BJ (cell line): ENCODE results near the gene MAFB. TPM values are rescaled to one million over a fixed set of nuclear protein-coding genes. Genes with fewer than 3 reads are reported as not detected.

Source experiments
- CTCF ChIA-PET: fragments of 350-600 bp; formaldehyde crosslinking; extraction: SDS; loops from one replicate; lab custom pipeline; 2021; ENCODE audit warnings: antibody characterized with exemption, inconsistent platforms; lab: Yijun Ruan, JAX
- POLR2A ChIA-PET: fragments of 300-600 bp; sonication (Branson Sonifier 250); formaldehyde crosslinking; extraction: SDS; loops from one replicate; lab custom pipeline; 2021; ENCODE audit warnings: antibody characterized with exemption; lab: Charles Lee
- DNase-seq: peaks from one replicate; pipeline ENCODE4 v3.0.0-alpha.2; 2011; ENCODE audit warnings: low read depth
- H3K27me3 ChIP-seq: 2 replicates; pipeline ENCODE4 v1.6.0; 2011; ENCODE audit warnings: low read length; ENCODE audit not compliant: control insufficient read depth, insufficient read depth
- H3K36me3 ChIP-seq: 2 replicates; pipeline ENCODE4 v1.5.1; 2011; ENCODE audit warnings: low read length; ENCODE audit not compliant: control insufficient read depth, insufficient read depth
- H3K4me3 ChIP-seq: 2 replicates; pipeline ENCODE4 v1.5.1; 2011; ENCODE audit warnings: low read depth, mild to moderate bottlenecking, control low read depth, low read length
- CTCF ChIP-seq: IDR thresholded peaks from 2 replicates; pipeline ENCODE4 v1.5.1; 2011; ENCODE audit warnings: low read depth, mild to moderate bottlenecking, control low read depth, inconsistent platforms, low read length, moderate library complexity; ENCODE audit not compliant: insufficient read depth
- polyA plus RNA-seq: library from polyadenylated mRNA; depleted of rRNA; stranded (reverse); fragments of >200 nt; gene quantifications from 2 replicates; pipeline ENCODE4 v1.2.3, GENCODE V29; 2011

The MAFB gene
- polyA plus RNA-seq, 1 experiment: 0.06 TPM

- Histone ChIP-seq H3K27me3 (peaks cover 26% of the 10 kb centered on the region), H3K36me3 (no peaks in the 10 kb centered on the region), H3K4me3 (no peak overlapping the region)
- ChIA-PET CTCF (interaction anchor here (0.7 to 3.2 kb wide), 15 partner anchors 10 to 1424 kb away, joined by 3 to 26 read pairs (median 4); no protein-coding TSS in a partner anchor), POLR2A (no interaction called here)
- no peak for DNase-seq
- no peak for TF ChIP-seq CTCF
Measured at GRCh38 chr20:40690836-40691565, 2.0 kb upstream of the MAFB start.

GRCh38 chr20:40689943-40690835, 1.2 kb upstream of the MAFB start:
- Histone ChIP-seq H3K27me3 (peaks cover 26% of the 10 kb centered on the region), H3K4me3 (peak overlapping the region; percentile 52), H3K36me3 (no peaks in the 10 kb centered on the region)
- DNase-seq: no peak
- CTCF ChIA-PET: interaction anchor here (0.5 to 3.2 kb wide), 22 partner anchors 9 to 1423 kb away, joined by 3 to 26 read pairs (median 4); no protein-coding TSS in a partner anchor
- TF ChIP-seq CTCF: peak; percentile 93
- POLR2A ChIA-PET: no interaction called here

- H3K36me3 ChIP-seq: no peaks in the 10 kb centered on the region
- peak overlapping the region; percentile 52 for H3K4me3 ChIP-seq
- CTCF ChIA-PET: interaction anchor here (0.7 to 3.2 kb wide), 6 partner anchors 11 to 1005 kb away, joined by 3 to 26 read pairs (median 8); no protein-coding TSS in a partner anchor
- no peak for TF ChIP-seq CTCF
- peaks cover 26% of the 10 kb centered on the region for H3K27me3 ChIP-seq
- no peak for DNase-seq
- POLR2A ChIA-PET: no interaction called here
Measured at GRCh38 chr20:40688129-40689099, 622 bp downstream of the MAFB start.

GRCh38 chr20:40687384-40688128, 1.5 kb downstream of the MAFB start:
- peaks cover 26% of the 10 kb centered on the region for H3K27me3 ChIP-seq
- H3K4me3 ChIP-seq: peak overlapping the region; percentile 3; the same call in 1 of the 2 replicates
- no peaks in the 10 kb centered on the region for H3K36me3 ChIP-seq
- DNase-seq: no peak
- CTCF ChIA-PET: interaction anchor here (0.7 to 3.2 kb wide), 5 partner anchors 9 to 1004 kb away, joined by 3 to 26 read pairs (median 8); no protein-coding TSS in a partner anchor
- POLR2A ChIA-PET: no interaction called here
- TF ChIP-seq CTCF: no peak
